SK-N-SH (cell line): ENCODE measurements around the gene DUT. TPM values are rescaled to one million over a fixed set of nuclear protein-coding genes. Genes with fewer than 3 reads are reported as not detected.

Experiments
- CTCF ChIA-PET: fragments of 300-600, 350-600 bp; formaldehyde crosslinking; extraction: SDS; loops from one replicate; lab custom pipeline; 2021; lab: Yijun Ruan, JAX
- POLR2A ChIA-PET: fragments of 350-600 bp; sonication (Branson Sonifier 250); formaldehyde crosslinking; extraction: SDS; loops from one replicate; lab custom pipeline; 2020; ENCODE audit warnings: antibody characterized with exemption, inconsistent platforms; lab: Yijun Ruan, JAX
- DNase-seq: peaks from one replicate; pipeline ENCODE4 v3.0.0; 2012
- H2AFZ ChIP-seq: fragments of 200-600 bp; sonication (generic); 2 replicates; pipeline ENCODE4 v1.8.1; 2016; ENCODE audit warnings: antibody characterized with exemption, mild to moderate bottlenecking, low read depth
- H3F3A ChIP-seq: fragments of 200-600 bp; sonication (generic); replicated peaks from 2 replicates; pipeline ENCODE3; 2016; ENCODE audit warnings: antibody characterized with exemption, mild to moderate bottlenecking; ENCODE audit not compliant: insufficient read depth
- H3K27ac ChIP-seq, 2 experiments: fragments of 200-500 bp in 1 of 2; fragments of 200-600 bp in 1 of 2; sonication (Bioruptor generic) in 1 of 2; sonication (generic), shearing (Covaris generic) in 1 of 2; 2 replicates each; pipeline versions ENCODE4 v1.5.1 to v1.6.1; 2014 to 2016; ENCODE audit warnings: low read depth in 2 of 2, inconsistent platforms in 1 of 2, low read length in 1 of 2, mild to moderate bottlenecking in 1 of 2, mixed read lengths in 1 of 2
- H3K27me3 ChIP-seq: fragments of 200-600 bp; sonication (generic), shearing (Covaris generic); 2 replicates; pipeline ENCODE4 v1.6.1; 2016; ENCODE audit warnings: mixed run types; ENCODE audit not compliant: insufficient read depth
- H3K36me3 ChIP-seq, 2 experiments: fragments of 200-500 bp in 1 of 2; fragments of 200-600 bp in 1 of 2; sonication (Bioruptor generic) in 1 of 2; sonication (generic) in 1 of 2; replicated peaks in 1 of 2; 2 replicates each; pipeline versions ENCODE3 to v1.5.1; 2014 to 2016; ENCODE audit warnings: low read length in 1 of 2, mild to moderate bottlenecking in 1 of 2; ENCODE audit not compliant: insufficient read depth in 2 of 2, control insufficient read depth in 1 of 2
- H3K4me1 ChIP-seq, 2 experiments: fragments of 200-500 bp in 1 of 2; fragments of 200-600 bp in 1 of 2; sonication (Bioruptor generic) in 1 of 2; sonication (generic), shearing (Covaris generic) in 1 of 2; 2 replicates each; pipeline versions ENCODE4 v1.5.1 to v1.6.1; 2014 to 2016; ENCODE audit warnings: low read depth in 1 of 2, low read length in 1 of 2, mixed run types in 1 of 2; ENCODE audit not compliant: insufficient read depth in 2 of 2, control insufficient read depth in 1 of 2
- H3K4me2 ChIP-seq: fragments of 200-600 bp; sonication (generic), shearing (Covaris generic); 2 replicates; pipeline ENCODE4 v1.6.1; 2017; ENCODE audit warnings: mixed run types
- H3K4me3 ChIP-seq, 2 experiments: fragments of 200-500 bp in 1 of 2; fragments of 200-600 bp in 1 of 2; sonication (Bioruptor generic) in 1 of 2; sonication (generic), shearing (Covaris generic) in 1 of 2; 2 replicates each; pipeline versions ENCODE4 v1.5.1 to v1.8.1; 2014 to 2016; ENCODE audit warnings: low read depth in 2 of 2, inconsistent platforms in 1 of 2, low read length in 1 of 2, mild to moderate bottlenecking in 1 of 2, mixed read lengths in 1 of 2, moderate library complexity in 1 of 2
- H3K79me2 ChIP-seq: fragments of 200-600 bp; sonication (generic); 2 replicates; pipeline ENCODE4 v1.8.1; 2017; ENCODE audit warnings: mild to moderate bottlenecking; ENCODE audit not compliant: insufficient read depth
- H3K9ac ChIP-seq: fragments of 200-600 bp; sonication (generic); 2 replicates; pipeline ENCODE4 v1.6.1; 2017; ENCODE audit warnings: mixed run types
- H3K9me2 ChIP-seq: fragments of 200-600 bp; sonication (generic); 2 replicates; pipeline ENCODE4 v1.6.1; 2017; ENCODE audit warnings: mixed run types
- H3K9me3 ChIP-seq: fragments of 200-600 bp; sonication (generic); 2 replicates; pipeline ENCODE4 v1.6.1; 2017; ENCODE audit warnings: mixed run types, mild to moderate bottlenecking, moderate library complexity
- H4K20me1 ChIP-seq: fragments of 200-600 bp; sonication (generic); 2 replicates; pipeline ENCODE4 v1.6.1; 2017; ENCODE audit warnings: mild to moderate bottlenecking, mixed run types; ENCODE audit not compliant: insufficient read depth
- CHD2 ChIP-seq: fragments of 150-350 bp; IDR thresholded peaks from 2 replicates; pipeline ENCODE4 v1.6.1; 2018; ENCODE audit warnings: low read length; ENCODE audit not compliant: partially characterized antibody
- EZH2phosphoT487 ChIP-seq: fragments of 200-600 bp; sonication (generic); IDR thresholded peaks from 2 replicates; pipeline ENCODE4 v1.6.1; 2017; ENCODE audit warnings: low read depth, mixed run types, mild to moderate bottlenecking, antibody characterized with exemption, moderate library complexity, borderline replicate concordance
- FOSL2 ChIP-seq: IDR thresholded peaks from 2 replicates; pipeline ENCODE4 v1.4.0; 2012; ENCODE audit warnings: low read depth, mild to moderate bottlenecking, moderate library complexity, borderline replicate concordance
- FOXM1 ChIP-seq: IDR thresholded peaks from 2 replicates; pipeline ENCODE4 v1.4.0; 2012; ENCODE audit warnings: low read depth, mild to moderate bottlenecking
- GATA2 ChIP-seq: sonication (generic); formaldehyde crosslinking; IDR thresholded peaks from 2 replicates; pipeline ENCODE4 v1.5.0; 2020; ENCODE audit warnings: mild to moderate bottlenecking, missing genetic modification reagents
- IRF3 ChIP-seq: fragments of 150-350 bp; IDR thresholded peaks from 2 replicates; pipeline ENCODE4 v1.6.1; 2016; ENCODE audit warnings: mild to moderate bottlenecking, low read depth, low read length
- MEF2A ChIP-seq: IDR thresholded peaks from 2 replicates; pipeline ENCODE4 v1.4.0; 2012; ENCODE audit warnings: low read depth, borderline replicate concordance
- PBX3 ChIP-seq: IDR thresholded peaks from 2 replicates; pipeline ENCODE4; 2012
- POLR2AphosphoS5 ChIP-seq: IDR thresholded peaks from 2 replicates; pipeline ENCODE4 v1.6.1; 2012; ENCODE audit warnings: low read depth, low read length
- RAD21 ChIP-seq: IDR thresholded peaks from 2 replicates; pipeline ENCODE4 v1.6.1; 2012; ENCODE audit warnings: mild to moderate bottlenecking, low read length
- RCOR1 ChIP-seq: fragments of 150-350 bp; IDR thresholded peaks from 2 replicates; pipeline ENCODE4 v1.6.1; 2017; ENCODE audit warnings: antibody characterized with exemption, low read length
- REST ChIP-seq: IDR thresholded peaks from 2 replicates; pipeline ENCODE4 v1.6.1; 2012; ENCODE audit warnings: mild to moderate bottlenecking, low read depth, low read length, moderate library complexity
- RFX5 ChIP-seq: IDR thresholded peaks from 2 replicates; pipeline ENCODE4 v1.6.1; 2012; ENCODE audit warnings: mild to moderate bottlenecking, improper control_type of control experiment, low read length
- TAF1 ChIP-seq: IDR thresholded peaks from 2 replicates; pipeline ENCODE4 v1.6.1; 2012; ENCODE audit warnings: low read depth, mild to moderate bottlenecking, low read length, moderate library complexity, borderline replicate concordance
- TEAD4 ChIP-seq: IDR thresholded peaks from 2 replicates; pipeline ENCODE4 v1.4.0; 2012; ENCODE audit warnings: mild to moderate bottlenecking, borderline replicate concordance; ENCODE audit not compliant: insufficient read depth
- ZBTB33 ChIP-seq: IDR thresholded peaks from 2 replicates; pipeline ENCODE4 v1.4.0; 2012; ENCODE audit warnings: low read depth, borderline replicate concordance
- WGBS: methylation state at CpG from one replicate; pipeline ENCODE4 v1.1.6; 2017; ENCODE audit warnings: low lambda C conversion rate; 5-methylcytosine and 5-hydroxymethylcytosine counted together
- polyA plus RNA-seq, 3 experiments: library from polyadenylated mRNA; depleted of rRNA; stranded (reverse); fragments of >200 nt; gene quantifications; 2 replicates each; pipeline ENCODE4 v1.2.3, GENCODE V29; 2012
- TF ChIP-seq, protein P1 (sequence below): IDR thresholded peaks from 2 replicates; pipeline ENCODE4 v1.4.0; 2012; ENCODE audit warnings: low read depth
- TF ChIP-seq, protein P2 (sequence below): IDR thresholded peaks from 2 replicates; pipeline ENCODE4 v1.4.0; 2012; ENCODE audit warnings: low read depth, borderline replicate concordance

DUT gene
- polyA plus RNA-seq, 1 of the 3 experiments (the other 2 are of a cell fraction) = 79.3 TPM

DNA sequence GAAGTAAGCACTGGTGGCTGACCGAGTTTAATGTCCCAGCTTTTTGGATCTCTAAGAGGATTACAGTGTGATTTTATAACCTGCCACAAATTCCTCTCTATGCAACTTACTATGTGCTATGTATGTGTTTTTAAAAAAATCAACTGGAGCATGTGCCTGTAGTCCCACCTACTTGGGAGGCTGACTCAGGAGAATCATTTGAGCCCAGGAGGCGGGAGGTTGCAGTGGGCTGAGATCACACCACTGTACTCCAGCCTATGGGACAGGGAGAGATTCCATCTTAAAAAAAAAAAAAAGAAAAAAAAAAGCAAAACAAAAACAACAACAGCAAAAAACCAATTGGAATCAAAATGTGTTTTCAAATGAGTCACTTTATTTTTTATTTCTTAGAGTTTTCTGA, 29.6 kb downstream of the DUT start (continued):
- no peak for TF ChIP-seq REST

GRCh38 chr15:48361685-48362084, 30.5 kb downstream of the DUT start:
- Histone ChIP-seq H3K4me1 (peaks cover 0 to 14% of the 10 kb centered on the region in 2 experiments; a peak in 2 of 4 replicates), H3K4me3 (no peak overlapping the region), H2AFZ (no peak overlapping the region), H3K27me3 (no peaks in the 10 kb centered on the region), H3K27ac (no peak overlapping the region), H3K9me2 (no peaks in the 10 kb centered on the region; the same call in 1 of the 2 replicates), H3K4me2 (no peak overlapping the region), H3K9me3 (no peaks in the 10 kb centered on the region), H4K20me1 (no peaks in the 10 kb centered on the region), H3K9ac (no peak overlapping the region), H3K36me3 (no peaks in the 10 kb centered on the region), H3K79me2 (no peaks in the 10 kb centered on the region), H3F3A (peaks cover 22% of the 10 kb centered on the region)
- ChIA-PET CTCF (interaction anchor here (0.9 to 6.0 kb wide), 3 partner anchors 13 to 438 kb away, joined by 3 to 47 read pairs (median 5); no protein-coding TSS in a partner anchor), POLR2A (no interaction called here)
- TF ChIP-seq FOSL2 (no peak), RFX5 (no peak), PBX3 (no peak), IRF3 (no peak), RAD21 (no peak), TAF1 (no peak), TEAD4 (no peak), RCOR1 (no peak), REST (no peak), GATA2 (CRISPR knock-in tag) (no peak), EZH2phosphoT487 (no peak), CHD2 (no peak), ZBTB33 (no peak), FOXM1 (no peak), MEF2A (no peak), POLR2AphosphoS5 (no peak)
- TF ChIP-seq, protein P1, sequence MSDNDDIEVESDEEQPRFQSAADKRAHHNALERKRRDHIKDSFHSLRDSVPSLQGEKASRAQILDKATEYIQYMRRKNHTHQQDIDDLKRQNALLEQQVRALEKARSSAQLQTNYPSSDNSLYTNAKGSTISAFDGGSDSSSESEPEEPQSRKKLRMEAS = no peak
- TF ChIP-seq, protein P2, sequence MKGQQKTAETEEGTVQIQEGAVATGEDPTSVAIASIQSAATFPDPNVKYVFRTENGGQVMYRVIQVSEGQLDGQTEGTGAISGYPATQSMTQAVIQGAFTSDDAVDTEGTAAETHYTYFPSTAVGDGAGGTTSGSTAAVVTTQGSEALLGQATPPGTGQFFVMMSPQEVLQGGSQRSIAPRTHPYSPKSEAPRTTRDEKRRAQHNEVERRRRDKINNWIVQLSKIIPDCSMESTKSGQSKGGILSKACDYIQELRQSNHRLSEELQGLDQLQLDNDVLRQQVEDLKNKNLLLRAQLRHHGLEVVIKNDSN = no peak
- DNase-seq = no peak
- 74% methylated on average over 2 of the region's 2 CpGs for WGBS
